ENCODE data around the gene KIAA1210.

KIAA1210 gene

DNA sequence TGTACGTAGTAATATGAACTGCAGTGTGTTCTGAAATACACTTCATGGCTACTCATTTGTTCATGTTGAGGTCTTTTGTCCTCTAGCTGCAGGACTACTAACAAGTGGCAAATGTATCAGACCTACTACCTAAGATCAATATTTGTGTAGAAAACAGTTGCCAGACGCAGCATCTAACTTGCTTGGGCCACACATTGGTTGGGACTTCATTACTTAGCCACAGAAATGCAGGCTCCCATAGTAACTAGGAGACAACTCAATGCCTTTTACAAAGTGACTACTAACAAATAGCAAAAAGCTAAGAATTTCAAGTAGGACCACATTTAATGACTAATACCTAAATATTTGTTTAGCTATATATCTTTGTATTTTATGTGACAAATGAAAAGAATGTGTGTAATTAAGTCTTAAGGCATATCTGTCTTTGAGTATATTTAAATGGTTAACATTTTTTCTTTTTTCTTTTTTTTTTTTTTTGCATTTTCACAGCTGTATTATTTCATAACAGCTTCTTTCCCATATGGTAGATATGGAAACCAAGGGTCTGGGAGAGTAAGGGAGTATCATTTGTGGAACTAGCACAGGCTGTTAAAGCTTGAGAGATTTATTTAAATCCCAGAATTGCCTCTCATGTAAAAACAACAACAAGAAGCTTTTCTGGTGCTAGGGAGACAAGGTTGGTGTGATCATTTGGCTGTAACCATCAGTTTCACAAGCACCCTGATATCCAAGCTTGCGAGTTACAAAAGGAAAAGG is 52.2 kb downstream of the KIAA1210 start:
- TF ChIP-seq ZBTB7A (IDR thresholded peaks at IDR 0.05; ENCODE audit: low read depth) (no peak), TAF1 (IDR thresholded peaks at IDR 0.05; ENCODE audit: low read depth) (no peak), CREB1 (IDR thresholded peaks at IDR 0.05; ENCODE audit: low read depth) (no peak), RAD21 (IDR thresholded peaks at IDR 0.05; ENCODE audit: low read depth) (no peak), FOXM1 (IDR thresholded peaks at IDR 0.05; ENCODE audit: borderline replicate concordance, low read depth) (no peak)

DNA sequence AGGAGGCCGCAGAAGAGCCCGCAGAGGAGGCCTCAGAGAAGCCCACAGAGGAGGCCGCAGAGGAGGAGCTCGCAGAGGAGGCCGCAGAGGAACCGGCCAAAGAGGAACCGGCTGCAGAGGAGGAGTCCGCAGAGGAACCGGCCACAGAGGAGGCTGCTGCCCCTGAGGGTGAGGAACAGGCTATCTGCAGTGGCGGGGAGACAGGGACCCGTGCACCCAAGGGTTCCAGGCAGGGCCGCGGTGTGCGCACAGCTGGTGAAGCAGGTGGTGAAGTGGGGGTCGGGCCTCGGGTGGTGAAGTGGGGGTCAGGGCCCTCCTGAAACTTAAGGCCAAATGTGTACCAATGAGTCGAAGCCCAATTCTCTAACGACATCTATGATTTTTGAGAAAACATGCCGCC is 53.7 kb downstream of the KIAA1210 start:
- TF ChIP-seq, protein P1, sequence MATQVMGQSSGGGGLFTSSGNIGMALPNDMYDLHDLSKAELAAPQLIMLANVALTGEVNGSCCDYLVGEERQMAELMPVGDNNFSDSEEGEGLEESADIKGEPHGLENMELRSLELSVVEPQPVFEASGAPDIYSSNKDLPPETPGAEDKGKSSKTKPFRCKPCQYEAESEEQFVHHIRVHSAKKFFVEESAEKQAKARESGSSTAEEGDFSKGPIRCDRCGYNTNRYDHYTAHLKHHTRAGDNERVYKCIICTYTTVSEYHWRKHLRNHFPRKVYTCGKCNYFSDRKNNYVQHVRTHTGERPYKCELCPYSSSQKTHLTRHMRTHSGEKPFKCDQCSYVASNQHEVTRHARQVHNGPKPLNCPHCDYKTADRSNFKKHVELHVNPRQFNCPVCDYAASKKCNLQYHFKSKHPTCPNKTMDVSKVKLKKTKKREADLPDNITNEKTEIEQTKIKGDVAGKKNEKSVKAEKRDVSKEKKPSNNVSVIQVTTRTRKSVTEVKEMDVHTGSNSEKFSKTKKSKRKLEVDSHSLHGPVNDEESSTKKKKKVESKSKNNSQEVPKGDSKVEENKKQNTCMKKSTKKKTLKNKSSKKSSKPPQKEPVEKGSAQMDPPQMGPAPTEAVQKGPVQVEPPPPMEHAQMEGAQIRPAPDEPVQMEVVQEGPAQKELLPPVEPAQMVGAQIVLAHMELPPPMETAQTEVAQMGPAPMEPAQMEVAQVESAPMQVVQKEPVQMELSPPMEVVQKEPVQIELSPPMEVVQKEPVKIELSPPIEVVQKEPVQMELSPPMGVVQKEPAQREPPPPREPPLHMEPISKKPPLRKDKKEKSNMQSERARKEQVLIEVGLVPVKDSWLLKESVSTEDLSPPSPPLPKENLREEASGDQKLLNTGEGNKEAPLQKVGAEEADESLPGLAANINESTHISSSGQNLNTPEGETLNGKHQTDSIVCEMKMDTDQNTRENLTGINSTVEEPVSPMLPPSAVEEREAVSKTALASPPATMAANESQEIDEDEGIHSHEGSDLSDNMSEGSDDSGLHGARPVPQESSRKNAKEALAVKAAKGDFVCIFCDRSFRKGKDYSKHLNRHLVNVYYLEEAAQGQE (IDR thresholded peaks at IDR 0.05; ENCODE audit: low read depth) = no peak
- TF ChIP-seq YY1 (IDR thresholded peaks at IDR 0.05; ENCODE audit: low read depth) (no peak), TAF1 (IDR thresholded peaks at IDR 0.05; ENCODE audit: low read depth) (no peak), CEBPB (IDR thresholded peaks at IDR 0.05) (no peak), EGR1 (IDR thresholded peaks at IDR 0.05) (no peak), ZBTB7A (IDR thresholded peaks at IDR 0.05; ENCODE audit: low read depth) (no peak), TEAD4 (IDR thresholded peaks at IDR 0.05) (no peak), EP300 (IDR thresholded peaks at IDR 0.05; ENCODE audit: borderline replicate concordance) (no peak), TCF12 (IDR thresholded peaks at IDR 0.05; ENCODE audit: low read depth) (no peak), RAD21 (IDR thresholded peaks at IDR 0.05; ENCODE audit: low read depth) (no peak), CREB1 (IDR thresholded peaks at IDR 0.05; ENCODE audit: low read depth) (no peak)
- TF ChIP-seq, protein P2, sequence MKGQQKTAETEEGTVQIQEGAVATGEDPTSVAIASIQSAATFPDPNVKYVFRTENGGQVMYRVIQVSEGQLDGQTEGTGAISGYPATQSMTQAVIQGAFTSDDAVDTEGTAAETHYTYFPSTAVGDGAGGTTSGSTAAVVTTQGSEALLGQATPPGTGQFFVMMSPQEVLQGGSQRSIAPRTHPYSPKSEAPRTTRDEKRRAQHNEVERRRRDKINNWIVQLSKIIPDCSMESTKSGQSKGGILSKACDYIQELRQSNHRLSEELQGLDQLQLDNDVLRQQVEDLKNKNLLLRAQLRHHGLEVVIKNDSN (IDR thresholded peaks at IDR 0.05) = no peak

DNA sequence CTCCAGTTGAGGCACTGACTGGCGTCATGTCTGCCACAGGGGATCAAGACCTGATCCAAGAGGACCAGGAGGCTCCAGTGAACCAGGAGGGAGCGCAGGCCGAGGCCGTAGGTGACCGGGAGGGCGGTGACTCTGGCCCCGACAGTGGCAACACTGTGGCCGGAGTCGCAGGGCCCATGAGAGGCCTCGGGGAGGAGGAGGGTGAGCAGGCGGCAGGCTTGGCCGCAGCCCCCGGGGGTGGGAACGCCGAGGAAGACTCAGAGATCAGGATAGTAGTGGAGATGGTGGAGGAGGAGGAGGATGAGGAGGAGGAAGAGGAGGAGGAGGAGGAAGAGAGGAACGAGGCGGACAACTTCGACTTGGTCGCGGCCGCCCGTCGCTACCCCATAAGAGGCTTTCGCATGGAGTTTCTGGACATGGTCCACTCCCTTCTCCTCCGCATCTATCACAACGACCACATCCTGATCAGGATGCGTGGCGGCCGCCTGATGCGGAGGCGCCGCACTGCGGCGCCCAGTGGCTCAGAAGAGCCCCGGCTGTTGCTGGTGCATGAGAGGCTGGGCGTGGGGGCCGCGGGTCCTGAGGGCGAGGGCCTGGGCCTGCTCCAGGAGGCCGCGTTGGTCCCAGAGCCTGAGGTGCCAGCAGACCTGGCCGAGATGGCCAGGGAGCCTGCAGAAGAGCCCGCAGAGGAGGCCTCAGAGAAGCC is 54.3 kb downstream of the KIAA1210 start:
- TF ChIP-seq RAD21 (IDR thresholded peaks at IDR 0.05; ENCODE audit: low read depth) (no peak), TCF12 (IDR thresholded peaks at IDR 0.05; ENCODE audit: low read depth) (no peak), EP300 (IDR thresholded peaks at IDR 0.05; ENCODE audit: borderline replicate concordance) (no peak), CREB1 (IDR thresholded peaks at IDR 0.05; ENCODE audit: low read depth) (no peak), FOXM1 (IDR thresholded peaks at IDR 0.05; ENCODE audit: borderline replicate concordance, low read depth) (no peak), TAF1 (IDR thresholded peaks at IDR 0.05; ENCODE audit: low read depth) (no peak), EGR1 (IDR thresholded peaks at IDR 0.05) (no peak), CEBPB (IDR thresholded peaks at IDR 0.05) (no peak), TEAD4 (IDR thresholded peaks at IDR 0.05) (no peak), YY1 (IDR thresholded peaks at IDR 0.05; ENCODE audit: low read depth) (no peak), NFIC (IDR thresholded peaks at IDR 0.05) (no peak), ZBTB7A (IDR thresholded peaks at IDR 0.05; ENCODE audit: low read depth) (no peak)
- TF ChIP-seq, protein P1 (IDR thresholded peaks at IDR 0.05; ENCODE audit: low read depth) = no peak
- TF ChIP-seq, protein P2 (IDR thresholded peaks at IDR 0.05) = no peak
- TF ChIP-seq, protein P3, sequence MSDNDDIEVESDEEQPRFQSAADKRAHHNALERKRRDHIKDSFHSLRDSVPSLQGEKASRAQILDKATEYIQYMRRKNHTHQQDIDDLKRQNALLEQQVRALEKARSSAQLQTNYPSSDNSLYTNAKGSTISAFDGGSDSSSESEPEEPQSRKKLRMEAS (IDR thresholded peaks at IDR 0.05) = no peak

DNA sequence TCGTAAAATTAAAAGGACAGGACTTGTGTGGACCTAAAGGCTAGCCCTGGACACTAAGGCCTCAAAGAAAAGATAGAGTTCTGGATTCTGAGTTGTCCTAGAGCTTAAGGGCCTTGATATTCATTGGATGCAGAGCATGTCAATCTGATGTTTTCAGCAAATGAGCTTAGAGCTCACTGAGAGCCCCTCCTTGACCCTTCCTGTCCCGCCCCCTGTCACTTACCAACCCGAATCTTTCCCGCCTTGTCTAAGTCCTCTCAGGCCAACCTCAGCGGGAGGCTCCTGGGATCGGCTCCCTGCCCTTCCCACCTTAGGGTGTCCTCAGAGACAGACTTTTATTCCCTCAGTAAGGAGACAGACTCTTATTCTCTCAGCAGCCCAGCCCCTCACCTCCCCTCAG is 54.9 kb downstream of the KIAA1210 start, which contains the start of gene CT47C1:
Gene CT47C1, plus strand, starts transcription at position 250 of the 400 bp plus-strand sequence. CDS start 233 bp downstream, outside the sequence.
- TF ChIP-seq, protein P3 (IDR thresholded peaks at IDR 0.05) = no peak
- TF ChIP-seq RAD21 (IDR thresholded peaks at IDR 0.05; ENCODE audit: low read depth) (no peak), FOXM1 (IDR thresholded peaks at IDR 0.05; ENCODE audit: borderline replicate concordance, low read depth) (no peak), EP300 (IDR thresholded peaks at IDR 0.05; ENCODE audit: borderline replicate concordance) (no peak)

DNA sequence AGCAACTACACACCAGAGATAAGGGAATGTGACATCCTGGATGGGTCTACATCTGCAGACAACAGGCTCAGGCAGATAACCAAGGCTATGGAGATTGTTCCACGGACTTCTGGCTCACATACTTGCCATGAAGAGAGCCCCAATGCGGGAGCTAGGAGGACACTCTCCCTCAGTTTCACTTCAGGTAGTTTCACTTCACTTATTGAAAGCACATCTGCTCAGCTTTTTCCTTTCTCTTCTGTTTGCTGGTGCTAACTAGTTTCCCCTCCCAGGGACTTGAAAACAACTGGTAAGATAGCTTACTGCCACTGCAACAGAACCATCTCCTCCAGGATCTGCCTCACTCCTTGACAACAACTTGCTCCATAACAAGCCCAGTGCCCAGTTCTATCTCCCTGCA is 56.2 kb downstream of the KIAA1210 start:
- no peak for TF ChIP-seq CEBPB (IDR thresholded peaks at IDR 0.05)

DNA sequence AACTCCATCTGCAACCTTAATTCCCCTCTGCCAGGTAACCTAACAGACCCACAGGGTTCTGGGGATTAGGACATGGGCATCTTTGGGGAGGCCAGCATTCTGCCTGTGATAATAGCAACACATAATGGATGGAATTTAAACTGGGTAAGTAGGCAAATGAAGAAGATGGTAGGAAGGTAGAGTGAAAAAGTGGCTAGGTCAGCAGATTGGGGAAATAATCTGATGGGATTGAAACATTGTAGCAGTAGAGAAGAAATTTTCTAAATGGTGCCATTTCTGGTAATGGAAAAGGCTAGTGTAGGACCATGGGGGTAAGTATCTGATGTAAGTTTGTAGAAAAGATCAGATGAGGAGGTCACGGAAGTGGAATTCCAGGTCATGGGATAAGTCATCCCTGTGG is 57.9 kb downstream of the KIAA1210 start:
- no peak for TF ChIP-seq RAD21 (IDR thresholded peaks at IDR 0.05; ENCODE audit: low read depth)
- no peak for TF ChIP-seq ZBTB7A (IDR thresholded peaks at IDR 0.05; ENCODE audit: low read depth)
- no peak for TF ChIP-seq TCF12 (IDR thresholded peaks at IDR 0.05; ENCODE audit: low read depth)
- no peak for TF ChIP-seq YY1 (IDR thresholded peaks at IDR 0.05; ENCODE audit: low read depth)
